OCI-LY3 (cell line): ENCODE results near the gene CATSPERZ.

Source experiments
- CTCF ChIP-seq: fragments of 200-600, 300-600 bp; sonication (generic); IDR thresholded peaks from 2 replicates; pipeline ENCODE4 v1.5.1; 2014; ENCODE audit warnings: antibody characterized with exemption, low read length, low read depth
- EZH2phosphoT487 ChIP-seq: fragments of 200-600 bp; shearing (Covaris generic); IDR thresholded peaks from 2 replicates; pipeline ENCODE4 v1.6.1; 2018; ENCODE audit warnings: antibody characterized with exemption, mixed run types, low read depth

DNA sequence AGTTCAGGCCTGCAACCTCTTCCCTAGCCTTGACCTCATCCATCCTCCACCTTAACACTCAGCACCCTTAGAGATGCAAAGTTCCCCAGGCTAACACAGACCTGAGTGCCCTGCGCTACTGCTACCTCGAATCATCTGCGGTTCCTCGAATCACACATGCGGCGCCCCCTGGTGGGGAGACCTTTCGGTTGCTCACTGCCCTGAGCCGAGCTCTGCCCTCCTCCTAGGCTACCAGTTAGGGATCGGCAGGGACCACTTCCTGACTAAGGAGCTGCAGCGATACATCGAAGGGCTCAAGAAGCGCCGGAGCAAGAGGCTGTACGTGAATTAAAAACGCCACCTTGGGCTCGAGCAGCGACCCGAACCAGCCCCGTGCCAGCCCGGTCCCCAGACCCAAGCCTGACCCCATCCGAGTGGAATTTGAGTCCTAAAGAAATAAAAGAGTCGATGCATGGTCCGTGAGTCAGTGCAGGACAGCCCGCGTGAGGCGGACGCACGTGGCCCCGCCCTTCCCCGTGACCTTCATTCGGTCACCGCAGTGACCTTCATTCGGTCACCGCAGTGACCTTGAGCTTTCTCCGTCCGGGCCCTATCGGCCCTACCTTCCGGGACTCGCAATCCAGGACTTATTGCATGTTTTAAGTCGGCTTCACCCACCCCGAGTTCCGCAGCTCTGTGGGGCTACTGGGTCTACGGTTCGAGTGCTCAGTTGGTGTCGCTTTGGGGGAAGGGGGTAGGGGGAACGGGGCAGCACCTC, 4.3 kb downstream of the CATSPERZ start:
- TF ChIP-seq CTCF: peak; percentile 97
- no peak for TF ChIP-seq EZH2phosphoT487
